HepG2 (cell line): ENCODE results near the gene ZBTB9. TPM values are rescaled to one million over a fixed set of nuclear protein-coding genes. Genes with fewer than 3 reads are reported as not detected.

Source experiments
- ATAC-seq: fragments of 200-7000 bp; cut with Tn5 transposase; 3 replicates; pipeline ENCODE4 v1.9.1; 2020; ENCODE audit warnings: mild to moderate bottlenecking, moderate library complexity
- BruUV-seq: library from RNA; stranded (reverse); fragments of 400-500 nt; replicated peaks from 2 replicates; lab custom pipeline; 2021; lab: Mats Ljungman, UMichigan
- CTCF ChIA-PET: fragments of 300-600 bp; formaldehyde crosslinking; extraction: SDS; loops from one replicate; lab custom pipeline; 2021; ENCODE audit warnings: low total read pairs, inconsistent platforms, low intra/inter-chr PET ratio; lab: Yijun Ruan, JAX
- POLR2A ChIA-PET: fragments of 350-600 bp; sonication (Branson Sonifier 250); formaldehyde crosslinking; loops from one replicate; lab custom pipeline; 2020; ENCODE audit warnings: antibody characterized with exemption, inconsistent platforms; lab: Yijun Ruan, JAX
- DNase-seq: peaks from one replicate; pipeline ENCODE4 v3.0.0-alpha.2; 2015; ENCODE audit warnings: low spot score
- FAIRE-seq: peaks from 3 replicates; lab custom pipeline; 2011; peaks lifted over from hg19 to GRCh38; lab: Jason Lieb, UNC
- H2AFZ ChIP-seq: one replicate; pipeline ENCODE4 v1.6.1; 2011; ENCODE audit warnings: low read length, inconsistent platforms
- H3K27ac ChIP-seq: fragments of 300-600 bp; 3 replicates; pipeline ENCODE4 v1.8.0; 2011; ENCODE audit warnings: mixed run types, mild to moderate bottlenecking, mixed read lengths, low read length, inconsistent platforms; ENCODE audit not compliant: insufficient read depth; ENCODE audit errors: extremely low read length
- H3K27me3 ChIP-seq, 2 experiments: fragments of 200-600 bp in 1 of 2; 2 replicates in 1 of 2; 3 replicates in 1 of 2; pipeline versions ENCODE4 v1.6.0 to v1.8.0; 2011; ENCODE audit warnings: low read length in 2 of 2, mild to moderate bottlenecking in 2 of 2, moderate library complexity in 2 of 2, inconsistent platforms in 1 of 2; ENCODE audit not compliant: insufficient read depth in 2 of 2, control insufficient read depth in 1 of 2
- H3K36me3 ChIP-seq, 2 experiments: fragments of 200-600 bp in 1 of 2; replicated peaks in 1 of 2; 2 replicates in 1 of 2; 3 replicates in 1 of 2; pipeline versions ENCODE4 v1.5.1 to v1.8.0; 2011; ENCODE audit warnings: low read length in 2 of 2, inconsistent platforms in 1 of 2; ENCODE audit not compliant: insufficient read depth in 2 of 2, control insufficient read depth in 1 of 2
- H3K4me1 ChIP-seq: 2 replicates; pipeline ENCODE4 v1.5.1; 2012; ENCODE audit warnings: low read length, inconsistent platforms; ENCODE audit not compliant: insufficient read depth
- H3K4me2 ChIP-seq: 2 replicates; pipeline ENCODE4 v1.6.0; 2011; ENCODE audit warnings: low read depth, low read length, inconsistent platforms
- H3K4me3 ChIP-seq, 3 experiments: fragments of 200-600 bp in 1 of 3; sonication (generic), shearing (Covaris generic) in 1 of 3; replicated peaks in 1 of 3; 2 replicates each; pipeline ENCODE4 v1.5.1; 2011 to 2016; ENCODE audit warnings: low read length in 3 of 3, inconsistent platforms in 2 of 3, low read depth in 2 of 3, mild to moderate bottlenecking in 2 of 3, control low read depth in 1 of 3, mixed read lengths in 1 of 3; ENCODE audit not compliant: insufficient read depth in 1 of 3
- H3K79me2 ChIP-seq: one replicate; pipeline ENCODE4 v1.6.1; 2011; ENCODE audit warnings: low read length, inconsistent platforms; ENCODE audit not compliant: insufficient read depth
- H3K9ac ChIP-seq: 2 replicates; pipeline ENCODE4 v1.6.0; 2011; ENCODE audit warnings: mild to moderate bottlenecking, low read depth, low read length, inconsistent platforms; ENCODE audit not compliant: insufficient read depth
- H3K9me3 ChIP-seq: 2 replicates; pipeline ENCODE4 v1.5.1; 2012; ENCODE audit warnings: mild to moderate bottlenecking, low read length
- H4K20me1 ChIP-seq: 2 replicates; pipeline ENCODE4 v1.6.0; 2011; ENCODE audit warnings: inconsistent platforms, mild to moderate bottlenecking, low read length, moderate library complexity; ENCODE audit not compliant: insufficient read depth
- SAFB2 ChIP-seq: sonication (generic); formaldehyde crosslinking; IDR thresholded peaks from 2 replicates; pipeline ENCODE4 v1.5.1; 2020; ENCODE audit warnings: missing genetic modification reagents, low read depth, mild to moderate bottlenecking, borderline replicate concordance
- SP4 ChIP-seq: sonication (generic); formaldehyde crosslinking; IDR thresholded peaks from 2 replicates; pipeline ENCODE4 v1.8.1; 2023; ENCODE audit warnings: mild to moderate bottlenecking, missing genetic modification reagents
- ZNF326 ChIP-seq: sonication (generic); formaldehyde crosslinking; IDR thresholded peaks from 2 replicates; pipeline ENCODE4 v1.4.0; 2020; ENCODE audit warnings: missing genetic modification reagents, borderline replicate concordance
- WGBS: methylation state at CpG from one replicate; pipeline ENCODE4 v1.1.6; 2017; ENCODE audit warnings: low lambda C conversion rate; 5-methylcytosine and 5-hydroxymethylcytosine counted together
- in situ Hi-C: cut with HindIII; loops from 2 replicates; pipeline ENCODE4 v1.10.0; 2017; ENCODE audit warnings: low pct_unique_long_range_greater_than_20kb; ENCODE audit not compliant: extremely low pct_ligation_motif_present
- intact Hi-C: fragments of 100-400 bp; cut with micrococcal nuclease; formaldehyde crosslinking; loops from one replicate; pipeline ENCODE4 v1.10.0; 2022; ENCODE audit not compliant: unreplicated experiment
- polyA plus RNA-seq, 8 experiments: library from polyadenylated mRNA; depleted of rRNA in 3 of 8; stranded (reverse) in 7 of 8; unstranded in 1 of 8; fragments of >200 nt; fragmentation: Illumina TruSeq in 4 of 8; extraction: Trizol in 4 of 8; gene quantifications; 2 replicates each; pipeline versions ENCODE4 v1.2.1 to v1.2.3, GENCODE V29; 2011 to 2016; ENCODE audit warnings: low read depth in 4 of 8, missing spikeins in 1 of 8, mixed read lengths in 1 of 8; ENCODE audit not compliant: insufficient read depth in 1 of 8
- total RNA-seq, 5 experiments: library from RNA; depleted of rRNA; stranded (reverse); fragments of >200 nt; fragmentation: Illumina TruSeq; extraction: Trizol; gene quantifications; 2 replicates each; pipeline ENCODE4 v1.2.3, GENCODE V29; 2016; ENCODE audit warnings: low read depth in 1 of 5
- TF ChIP-seq, protein P1 (sequence below): sonication (generic); formaldehyde crosslinking; IDR thresholded peaks from 2 replicates; pipeline ENCODE4 v1.4.0; 2020; ENCODE audit warnings: missing genetic modification reagents, mild to moderate bottlenecking, borderline replicate concordance
- TF ChIP-seq, protein P2 (sequence below): IDR thresholded peaks from 2 replicates; pipeline ENCODE4 v1.6.1; 2016; ENCODE audit warnings: low read depth, control low read depth
- TF ChIP-seq, protein P3 (sequence below): sonication (generic); formaldehyde crosslinking; IDR thresholded peaks from 2 replicates; pipeline ENCODE4 v1.4.0; 2020; ENCODE audit warnings: mild to moderate bottlenecking, missing genetic modification reagents
- TF ChIP-seq, protein P4 (sequence below): sonication (generic); formaldehyde crosslinking; IDR thresholded peaks from 2 replicates; pipeline ENCODE4 v1.4.0; 2020; ENCODE audit warnings: mild to moderate bottlenecking, missing genetic modification reagents
- TF ChIP-seq, protein P5 (sequence below): sonication (generic); formaldehyde crosslinking; IDR thresholded peaks from 2 replicates; pipeline ENCODE4 v1.4.0; 2020; ENCODE audit warnings: missing genetic modification reagents

ZBTB9 gene
- total and polyA plus RNA-seq, 2 of the 13 experiments (the other 11 are each of a cell fraction or from before 2014, with no cell fraction given), result 5.3 to 9.2 TPM

DNA sequence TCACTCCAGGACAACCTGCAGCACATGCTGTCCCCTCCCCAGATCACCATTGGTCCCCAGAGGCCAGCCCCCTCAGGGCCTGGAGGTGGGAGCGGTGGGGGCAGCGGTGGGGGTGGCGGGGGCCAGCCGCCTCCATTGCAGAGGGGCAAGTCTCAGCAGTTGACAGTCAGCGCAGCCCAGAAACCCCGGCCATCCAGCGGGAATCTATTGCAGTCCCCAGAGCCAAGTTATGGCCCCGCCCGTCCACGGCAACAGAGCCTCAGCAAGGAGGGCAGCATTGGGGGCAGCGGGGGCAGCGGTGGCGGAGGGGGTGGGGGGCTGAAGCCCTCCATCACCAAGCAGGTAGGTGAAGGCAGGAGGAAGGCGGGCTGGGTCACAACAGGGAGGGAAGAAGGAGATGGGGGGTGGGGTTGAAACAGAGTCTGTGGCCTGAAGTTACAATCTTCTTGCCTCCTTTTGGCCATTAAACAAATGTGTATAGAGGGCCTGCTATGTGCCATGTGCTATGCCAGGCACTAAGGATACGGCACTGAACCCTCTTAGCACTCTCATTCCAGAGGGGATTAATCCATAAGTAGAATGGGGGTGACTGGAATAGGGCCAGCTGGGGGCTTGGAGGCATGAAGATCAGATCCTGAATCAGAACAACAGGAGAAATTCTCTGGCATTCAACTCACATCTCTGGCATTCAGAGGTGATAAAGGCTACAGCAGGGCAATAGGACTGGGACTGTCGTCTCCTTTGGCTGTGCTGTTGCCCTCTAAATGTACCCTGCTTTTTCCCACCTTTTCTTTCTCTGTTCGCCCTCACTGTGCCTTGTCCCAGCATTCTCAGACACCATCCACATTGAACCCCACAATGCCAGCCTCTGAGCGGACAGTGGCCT is 10.5 kb upstream of the ZBTB9 start:
- ChIA-PET CTCF (no interaction called here), POLR2A (interaction anchor here (3.2 kb wide), 1 partner anchor 10 kb away, joined by 13 read pairs; the partner anchor contains the start of gene ZBTB9)
- no peaks in the 10 kb centered on the region; a peak in 1 of 5 replicates for H3K27me3 ChIP-seq
- ATAC-seq, result no peak
- H3K4me1 ChIP-seq, result no peaks in the 10 kb centered on the region
- H3K4me3 ChIP-seq, result no peak overlapping the region
- in situ Hi-C loops, result no loop called here
- no peaks in the 10 kb centered on the region for H3K36me3 ChIP-seq
- H3K9me3 ChIP-seq, result no peaks in the 10 kb centered on the region
- no peak overlapping the region for H3K27ac ChIP-seq
- FAIRE-seq, result no peak
- WGBS, result 87% methylated on average over 18 of the region's 18 CpGs
- H3K9ac ChIP-seq, result no peak overlapping the region
- H2AFZ ChIP-seq, result no peak overlapping the region
- BruUV-seq, result no TSS peak
- no peaks in the 10 kb centered on the region for H4K20me1 ChIP-seq
- no peak for DNase-seq
- intact Hi-C loops, result no loop called here
- H3K4me2 ChIP-seq, result no peak overlapping the region
- no peaks in the 10 kb centered on the region for H3K79me2 ChIP-seq
- no peak for TF ChIP-seq SAFB2
- TF ChIP-seq, protein P1, sequence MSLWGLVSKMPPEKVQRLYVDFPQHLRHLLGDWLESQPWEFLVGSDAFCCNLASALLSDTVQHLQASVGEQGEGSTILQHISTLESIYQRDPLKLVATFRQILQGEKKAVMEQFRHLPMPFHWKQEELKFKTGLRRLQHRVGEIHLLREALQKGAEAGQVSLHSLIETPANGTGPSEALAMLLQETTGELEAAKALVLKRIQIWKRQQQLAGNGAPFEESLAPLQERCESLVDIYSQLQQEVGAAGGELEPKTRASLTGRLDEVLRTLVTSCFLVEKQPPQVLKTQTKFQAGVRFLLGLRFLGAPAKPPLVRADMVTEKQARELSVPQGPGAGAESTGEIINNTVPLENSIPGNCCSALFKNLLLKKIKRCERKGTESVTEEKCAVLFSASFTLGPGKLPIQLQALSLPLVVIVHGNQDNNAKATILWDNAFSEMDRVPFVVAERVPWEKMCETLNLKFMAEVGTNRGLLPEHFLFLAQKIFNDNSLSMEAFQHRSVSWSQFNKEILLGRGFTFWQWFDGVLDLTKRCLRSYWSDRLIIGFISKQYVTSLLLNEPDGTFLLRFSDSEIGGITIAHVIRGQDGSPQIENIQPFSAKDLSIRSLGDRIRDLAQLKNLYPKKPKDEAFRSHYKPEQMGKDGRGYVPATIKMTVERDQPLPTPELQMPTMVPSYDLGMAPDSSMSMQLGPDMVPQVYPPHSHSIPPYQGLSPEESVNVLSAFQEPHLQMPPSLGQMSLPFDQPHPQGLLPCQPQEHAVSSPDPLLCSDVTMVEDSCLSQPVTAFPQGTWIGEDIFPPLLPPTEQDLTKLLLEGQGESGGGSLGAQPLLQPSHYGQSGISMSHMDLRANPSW (CRISPR knock-in tag), result no peak
- TF ChIP-seq, protein P2, sequence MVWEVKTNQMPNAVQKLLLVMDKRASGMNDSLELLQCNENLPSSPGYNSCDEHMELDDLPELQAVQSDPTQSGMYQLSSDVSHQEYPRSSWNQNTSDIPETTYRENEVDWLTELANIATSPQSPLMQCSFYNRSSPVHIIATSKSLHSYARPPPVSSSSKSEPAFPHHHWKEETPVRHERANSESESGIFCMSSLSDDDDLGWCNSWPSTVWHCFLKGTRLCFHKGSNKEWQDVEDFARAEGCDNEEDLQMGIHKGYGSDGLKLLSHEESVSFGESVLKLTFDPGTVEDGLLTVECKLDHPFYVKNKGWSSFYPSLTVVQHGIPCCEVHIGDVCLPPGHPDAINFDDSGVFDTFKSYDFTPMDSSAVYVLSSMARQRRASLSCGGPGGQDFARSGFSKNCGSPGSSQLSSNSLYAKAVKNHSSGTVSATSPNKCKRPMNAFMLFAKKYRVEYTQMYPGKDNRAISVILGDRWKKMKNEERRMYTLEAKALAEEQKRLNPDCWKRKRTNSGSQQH (CRISPR knock-in tag), result no peak
- TF ChIP-seq, protein P3, sequence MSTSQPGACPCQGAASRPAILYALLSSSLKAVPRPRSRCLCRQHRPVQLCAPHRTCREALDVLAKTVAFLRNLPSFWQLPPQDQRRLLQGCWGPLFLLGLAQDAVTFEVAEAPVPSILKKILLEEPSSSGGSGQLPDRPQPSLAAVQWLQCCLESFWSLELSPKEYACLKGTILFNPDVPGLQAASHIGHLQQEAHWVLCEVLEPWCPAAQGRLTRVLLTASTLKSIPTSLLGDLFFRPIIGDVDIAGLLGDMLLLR (CRISPR knock-in tag), result no peak
- TF ChIP-seq SP4 (CRISPR knock-in tag), result no peak
- TF ChIP-seq, protein P4, sequence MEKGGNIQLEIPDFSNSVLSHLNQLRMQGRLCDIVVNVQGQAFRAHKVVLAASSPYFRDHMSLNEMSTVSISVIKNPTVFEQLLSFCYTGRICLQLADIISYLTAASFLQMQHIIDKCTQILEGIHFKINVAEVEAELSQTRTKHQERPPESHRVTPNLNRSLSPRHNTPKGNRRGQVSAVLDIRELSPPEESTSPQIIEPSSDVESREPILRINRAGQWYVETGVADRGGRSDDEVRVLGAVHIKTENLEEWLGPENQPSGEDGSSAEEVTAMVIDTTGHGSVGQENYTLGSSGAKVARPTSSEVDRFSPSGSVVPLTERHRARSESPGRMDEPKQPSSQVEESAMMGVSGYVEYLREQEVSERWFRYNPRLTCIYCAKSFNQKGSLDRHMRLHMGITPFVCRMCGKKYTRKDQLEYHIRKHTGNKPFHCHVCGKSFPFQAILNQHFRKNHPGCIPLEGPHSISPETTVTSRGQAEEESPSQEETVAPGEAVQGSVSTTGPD (CRISPR knock-in tag), result no peak
- TF ChIP-seq, protein P5, sequence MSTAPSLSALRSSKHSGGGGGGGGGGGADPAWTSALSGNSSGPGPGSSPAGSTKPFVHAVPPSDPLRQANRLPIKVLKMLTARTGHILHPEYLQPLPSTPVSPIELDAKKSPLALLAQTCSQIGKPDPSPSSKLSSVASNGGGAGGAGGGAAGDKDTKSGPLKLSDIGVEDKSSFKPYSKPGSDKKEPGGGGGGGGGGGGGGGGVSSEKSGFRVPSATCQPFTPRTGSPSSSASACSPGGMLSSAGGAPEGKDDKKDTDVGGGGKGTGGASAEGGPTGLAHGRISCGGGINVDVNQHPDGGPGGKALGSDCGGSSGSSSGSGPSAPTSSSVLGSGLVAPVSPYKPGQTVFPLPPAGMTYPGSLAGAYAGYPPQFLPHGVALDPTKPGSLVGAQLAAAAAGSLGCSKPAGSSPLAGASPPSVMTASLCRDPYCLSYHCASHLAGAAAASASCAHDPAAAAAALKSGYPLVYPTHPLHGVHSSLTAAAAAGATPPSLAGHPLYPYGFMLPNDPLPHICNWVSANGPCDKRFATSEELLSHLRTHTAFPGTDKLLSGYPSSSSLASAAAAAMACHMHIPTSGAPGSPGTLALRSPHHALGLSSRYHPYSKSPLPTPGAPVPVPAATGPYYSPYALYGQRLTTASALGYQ (CRISPR knock-in tag), result no peak
- TF ChIP-seq ZNF326 (CRISPR knock-in tag), result no peak
